A673 (cell line): ENCODE results near the gene ZNF768. TPM values are rescaled to one million over a fixed set of nuclear protein-coding genes. Genes with fewer than 3 reads are reported as not detected.

Experiments
- BruUV-seq: library from RNA; stranded (reverse); fragments of 400-500 nt; replicated peaks from 2 replicates; lab custom pipeline; 2021; lab: Mats Ljungman, UMichigan
- CTCF ChIA-PET: fragments of 300-600 bp; sonication (Branson Sonifier 250); formaldehyde crosslinking; loops from one replicate; lab custom pipeline; 2022; ENCODE audit warnings: antibody characterized with exemption; lab: Charles Lee
- POLR2A ChIA-PET: fragments of 300-600 bp; sonication (Branson Sonifier 250); formaldehyde crosslinking; loops from one replicate; lab custom pipeline; 2022; ENCODE audit warnings: antibody characterized with exemption; ENCODE audit not compliant: low non-redundant PET; lab: Charles Lee
- DNase-seq: peaks from one replicate; pipeline ENCODE4 v3.0.0-alpha.2; 2015; ENCODE audit warnings: low spot score
- H3K27ac ChIP-seq: fragments of 200-600 bp; sonication (generic); 2 replicates; pipeline ENCODE4 v1.5.1; 2016; ENCODE audit warnings: mixed run types, low read depth, mild to moderate bottlenecking, mixed read lengths, antibody characterized with exemption, low read length; ENCODE audit not compliant: poor library complexity, severe bottlenecking
- H3K27me3 ChIP-seq: fragments of 200-600 bp; sonication (generic); replicated peaks from 2 replicates; pipeline ENCODE4 v1.6.1; 2017; ENCODE audit warnings: mixed run types, low read depth, mild to moderate bottlenecking, mixed read lengths, antibody characterized with exemption, low read length; ENCODE audit not compliant: insufficient read depth, poor library complexity
- H3K36me3 ChIP-seq: fragments of 200-600 bp; sonication (generic); 2 replicates; pipeline ENCODE4 v1.6.1; 2016; ENCODE audit warnings: mixed run types, mild to moderate bottlenecking, mixed read lengths, antibody characterized with exemption, low read length; ENCODE audit not compliant: insufficient read depth, poor library complexity, severe bottlenecking
- H3K4me1 ChIP-seq: fragments of 200-600 bp; sonication (generic); 2 replicates; pipeline ENCODE4 v1.6.1; 2017; ENCODE audit warnings: mixed run types, mild to moderate bottlenecking, mixed read lengths, antibody characterized with exemption, low read length; ENCODE audit not compliant: insufficient read depth, poor library complexity, severe bottlenecking
- H3K4me3 ChIP-seq: fragments of 200-600 bp; sonication (generic); 2 replicates; pipeline ENCODE4 v1.5.1; 2016; ENCODE audit warnings: low read depth, mixed run types, mild to moderate bottlenecking, mixed read lengths, low read length; ENCODE audit not compliant: poor library complexity, severe bottlenecking
- H3K9me3 ChIP-seq: fragments of 200-600 bp; sonication (generic); 2 replicates; pipeline ENCODE4 v1.6.1; 2016; ENCODE audit warnings: mixed run types, low read depth, mild to moderate bottlenecking, mixed read lengths, antibody characterized with exemption, low read length; ENCODE audit not compliant: poor library complexity, severe bottlenecking
- EZH2 ChIP-seq: fragments of 200-600 bp; sonication (generic); IDR thresholded peaks from 2 replicates; pipeline ENCODE4 v1.6.1; 2017; ENCODE audit warnings: borderline replicate concordance, low read depth, mild to moderate bottlenecking, mixed read lengths, antibody characterized with exemption, low read length; ENCODE audit not compliant: poor library complexity, severe bottlenecking
- intact Hi-C: fragments of 100-400 bp; cut with micrococcal nuclease; formaldehyde crosslinking; loops from one replicate; pipeline ENCODE4 v1.10.0; 2022; ENCODE audit not compliant: unreplicated experiment
- total RNA-seq: library from RNA; stranded (reverse); gene quantifications from 2 replicates; pipeline ENCODE4 v1.2.3, GENCODE V29; 2021
- TF ChIP-seq, protein P1 (sequence below): fragments of 300-800, 200-600 bp; sonication (generic); conservative IDR thresholded peaks from 2 replicates; pipeline ENCODE4 v1.5.1; 2017; ENCODE audit warnings: low read depth, mild to moderate bottlenecking, antibody characterized with exemption, low read length, moderate library complexity, mixed read lengths

ZNF768 gene
- total RNA-seq, 1 experiment from 2014 or later: 32.7 TPM

DNA sequence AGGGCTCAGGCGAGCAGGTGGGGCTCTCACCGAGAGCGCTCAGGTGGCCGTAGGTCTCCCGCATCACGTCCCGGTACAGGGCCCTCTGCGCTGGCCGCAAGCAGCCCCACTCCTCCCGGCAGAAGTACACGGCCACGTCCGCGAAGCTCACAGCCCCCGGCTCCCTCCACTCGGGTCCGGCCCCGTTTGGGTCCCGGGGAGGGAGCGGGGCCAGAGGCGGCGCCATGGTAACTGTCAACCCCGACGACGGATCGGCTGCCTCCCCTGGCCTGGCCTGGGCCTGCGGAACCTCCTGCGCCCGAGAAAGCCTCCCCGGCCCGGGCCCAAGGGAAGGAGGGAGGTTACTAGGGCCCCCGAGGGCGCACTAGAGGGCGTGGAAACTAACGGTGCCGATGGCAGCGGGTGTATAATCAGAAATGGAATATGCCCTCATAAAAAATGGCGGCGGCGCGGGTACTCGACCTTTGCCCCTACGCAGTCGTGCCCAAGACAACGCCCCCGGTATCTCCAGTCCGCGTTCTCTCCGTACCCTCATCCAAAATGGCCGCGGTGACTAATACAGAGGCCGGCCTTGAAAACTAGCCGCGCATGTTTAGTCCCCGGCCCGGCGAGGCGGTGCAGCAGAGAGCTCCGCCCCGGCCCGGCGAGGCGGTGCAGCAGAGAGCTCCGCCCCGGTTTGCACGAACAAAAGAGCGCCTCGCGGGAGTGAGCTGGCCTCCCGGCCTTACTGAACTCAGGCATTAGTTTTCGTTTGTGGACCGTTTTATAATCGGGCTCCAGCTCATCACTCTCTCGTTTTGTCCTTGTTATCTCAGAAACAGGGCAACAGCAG lies 31.8 kb upstream of the ZNF768 start, which contains the start of gene ZNF764:
ZNF764 (minus strand) TSS at position 418 of the 832 bp plus-strand sequence; CDS start at position 226, 192 bp downstream.
- ChIA-PET CTCF (interaction anchor here (0.6 kb wide), 2 partner anchors 26 to 66 kb away, joined by 6 read pairs; no protein-coding TSS in a partner anchor), POLR2A (interaction anchor here (0.6 to 0.9 kb wide), 3 partner anchors 14 to 114 kb away, joined by 3 to 17 read pairs (median 5); partner anchors contain the start of gene ZNF688)
- Histone ChIP-seq H3K4me1 (no peaks in the 10 kb centered on the region), H3K36me3 (peaks cover 33% of the 10 kb centered on the region), H3K4me3 (peak within 1 kb of the TSS; percentile 95), H3K9me3 (no peaks in the 10 kb centered on the region), H3K27ac (peak within 1 kb of the TSS; percentile 95), H3K27me3 (no peaks in the 10 kb centered on the region)
- TSS peak; percentile 54 for BruUV-seq
- no peak for TF ChIP-seq EZH2
- TF ChIP-seq, protein P1, sequence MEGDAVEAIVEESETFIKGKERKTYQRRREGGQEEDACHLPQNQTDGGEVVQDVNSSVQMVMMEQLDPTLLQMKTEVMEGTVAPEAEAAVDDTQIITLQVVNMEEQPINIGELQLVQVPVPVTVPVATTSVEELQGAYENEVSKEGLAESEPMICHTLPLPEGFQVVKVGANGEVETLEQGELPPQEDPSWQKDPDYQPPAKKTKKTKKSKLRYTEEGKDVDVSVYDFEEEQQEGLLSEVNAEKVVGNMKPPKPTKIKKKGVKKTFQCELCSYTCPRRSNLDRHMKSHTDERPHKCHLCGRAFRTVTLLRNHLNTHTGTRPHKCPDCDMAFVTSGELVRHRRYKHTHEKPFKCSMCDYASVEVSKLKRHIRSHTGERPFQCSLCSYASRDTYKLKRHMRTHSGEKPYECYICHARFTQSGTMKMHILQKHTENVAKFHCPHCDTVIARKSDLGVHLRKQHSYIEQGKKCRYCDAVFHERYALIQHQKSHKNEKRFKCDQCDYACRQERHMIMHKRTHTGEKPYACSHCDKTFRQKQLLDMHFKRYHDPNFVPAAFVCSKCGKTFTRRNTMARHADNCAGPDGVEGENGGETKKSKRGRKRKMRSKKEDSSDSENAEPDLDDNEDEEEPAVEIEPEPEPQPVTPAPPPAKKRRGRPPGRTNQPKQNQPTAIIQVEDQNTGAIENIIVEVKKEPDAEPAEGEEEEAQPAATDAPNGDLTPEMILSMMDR: no peak
- peak; percentile 99 for DNase-seq
- intact Hi-C loops: loop anchor here (1.0 kb wide), 1 partner anchor 23 kb away; no protein-coding TSS in a partner anchor

DNA sequence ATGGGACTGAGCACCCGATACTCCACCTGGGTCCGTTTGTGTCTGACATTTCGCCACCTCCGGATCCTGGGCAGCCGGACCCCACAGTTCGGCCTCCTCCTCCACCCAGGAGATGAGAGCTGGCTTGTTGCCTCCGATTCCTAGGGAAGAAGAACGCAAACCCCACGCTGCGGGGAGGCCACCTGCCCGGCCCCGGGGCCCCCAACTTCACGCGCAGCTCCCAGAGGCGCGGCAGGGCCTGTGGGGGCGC lies 31.3 kb upstream of the ZNF768 start:
- Histone ChIP-seq H3K27me3 (no peaks in the 10 kb centered on the region), H3K9me3 (no peaks in the 10 kb centered on the region), H3K4me3 (peak overlapping the region; percentile 95), H3K27ac (peak overlapping the region; percentile 95), H3K4me1 (no peaks in the 10 kb centered on the region), H3K36me3 (peaks cover 33% of the 10 kb centered on the region)
- no TSS peak for BruUV-seq
- intact Hi-C loops: no loop called here
- ChIA-PET CTCF (no interaction called here), POLR2A (no interaction called here)
- no peak for TF ChIP-seq EZH2
- TF ChIP-seq, protein P1: no peak
- no peak for DNase-seq

DNA sequence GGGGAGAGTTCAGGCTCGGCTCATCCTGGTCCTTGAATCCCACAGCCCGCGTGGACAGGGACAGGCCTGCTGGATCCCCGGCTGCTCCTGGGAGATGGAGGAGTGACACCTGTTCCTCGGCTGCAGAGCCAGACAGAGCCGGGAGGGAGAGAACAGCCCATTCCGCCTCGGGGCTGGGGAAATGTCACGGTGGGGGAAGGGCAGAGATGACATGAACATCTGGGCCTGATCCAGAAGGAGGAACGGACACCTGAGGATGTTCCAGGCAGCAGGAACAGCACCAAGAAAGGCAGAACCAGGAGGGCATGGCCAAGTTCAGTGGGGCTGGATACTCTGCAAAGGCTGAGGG lies 29.7 kb upstream of the ZNF768 start:
- Histone ChIP-seq H3K4me3 (no peak overlapping the region), H3K27me3 (no peaks in the 10 kb centered on the region), H3K27ac (no peak overlapping the region), H3K36me3 (peaks cover 33% of the 10 kb centered on the region), H3K4me1 (no peaks in the 10 kb centered on the region), H3K9me3 (no peaks in the 10 kb centered on the region)
- CTCF ChIA-PET: no interaction called here
- intact Hi-C loops: no loop called here
- TF ChIP-seq, protein P1: no peak
- no peak for TF ChIP-seq EZH2
- POLR2A ChIA-PET: no interaction called here
- no TSS peak for BruUV-seq
- no peak for DNase-seq
